Right lobe of liver (tissue), 4 donors: ENCODE measurements around the gene EPOP.

Source experiments
- POLR2A ChIP-seq: fragments of 450-650 bp; IDR thresholded peaks from one replicate; pipeline ENCODE4 v1.6.1; 2017; ENCODE audit warnings: antibody characterized with exemption, mild to moderate bottlenecking
- TF ChIP-seq, protein P1 (sequence below), 4 donors: fragments of 200-600 bp in 3 of 4; fragments of 450-650 bp in 1 of 4; IDR thresholded peaks; one replicate each; pipeline versions ENCODE4 v1.5.1 to v1.8.0; 2016 to 2022; ENCODE audit warnings: antibody characterized with exemption in 4 of 4, mild to moderate bottlenecking in 2 of 4
- donor health status: DM: no; HTN: no; CAD: no.
- donor health status: DM: no; HTN: no; CAD: no.
- donor health status: DM: no; HTN: yes; CAD: no.

- TF ChIP-seq, protein P1, sequence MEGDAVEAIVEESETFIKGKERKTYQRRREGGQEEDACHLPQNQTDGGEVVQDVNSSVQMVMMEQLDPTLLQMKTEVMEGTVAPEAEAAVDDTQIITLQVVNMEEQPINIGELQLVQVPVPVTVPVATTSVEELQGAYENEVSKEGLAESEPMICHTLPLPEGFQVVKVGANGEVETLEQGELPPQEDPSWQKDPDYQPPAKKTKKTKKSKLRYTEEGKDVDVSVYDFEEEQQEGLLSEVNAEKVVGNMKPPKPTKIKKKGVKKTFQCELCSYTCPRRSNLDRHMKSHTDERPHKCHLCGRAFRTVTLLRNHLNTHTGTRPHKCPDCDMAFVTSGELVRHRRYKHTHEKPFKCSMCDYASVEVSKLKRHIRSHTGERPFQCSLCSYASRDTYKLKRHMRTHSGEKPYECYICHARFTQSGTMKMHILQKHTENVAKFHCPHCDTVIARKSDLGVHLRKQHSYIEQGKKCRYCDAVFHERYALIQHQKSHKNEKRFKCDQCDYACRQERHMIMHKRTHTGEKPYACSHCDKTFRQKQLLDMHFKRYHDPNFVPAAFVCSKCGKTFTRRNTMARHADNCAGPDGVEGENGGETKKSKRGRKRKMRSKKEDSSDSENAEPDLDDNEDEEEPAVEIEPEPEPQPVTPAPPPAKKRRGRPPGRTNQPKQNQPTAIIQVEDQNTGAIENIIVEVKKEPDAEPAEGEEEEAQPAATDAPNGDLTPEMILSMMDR (IDR thresholded peaks at IDR 0.05) = no peak
- TF ChIP-seq POLR2A = no peak
These were observed 1.7 kb downstream of the EPOP start for GRCh38 chr17:38672788-38673706.
